ENCODE measurements around the gene SMURF2. TPM values are rescaled to one million over a fixed set of nuclear protein-coding genes. Genes with fewer than 3 reads are reported as not detected.

Gene SMURF2
- 10 to 100 TPM; 27.2 to 48.3 (median 28.6) TPM for total RNA-seq

- peaks cover 0 to 8% of the 10 kb centered on the region in 2 donors for H3K4me1 ChIP-seq
- H3K4me3 ChIP-seq, result peak within 1 kb of the TSS; percentile 75 to 94 (median 79)
- H3K27me3 ChIP-seq, result no peaks in the 10 kb centered on the region
- H3K9me3 ChIP-seq, result no peaks in the 10 kb centered on the region
- TF ChIP-seq CTCF (IDR thresholded peaks at IDR 0.05), result peak in 2 of 3 donors; percentile 19 to 30
- TF ChIP-seq POLR2A (IDR thresholded peaks at IDR 0.05), result peak; percentile 57
- TF ChIP-seq POLR2AphosphoS5 (IDR thresholded peaks at IDR 0.05), result peak; percentile 12 to 82 (median 52)
- intact Hi-C loops (cut with DNase I; ENCODE audit: low total_unique reads), result no loop called here
- no peaks in the 10 kb centered on the region for H3K36me3 ChIP-seq
- H3K27ac ChIP-seq, result peak within 1 kb of the TSS; percentile 97 to 99
- DNase-seq (ENCODE audit: low spot score in 2 of 2), result peak; percentile 70
Observed at GRCh38 chr17:64661976-64662773, at the start of gene SMURF2. Gene SMURF2, minus strand, starts transcription at chr17:64662307. Its CDS starts 427 bp downstream, at chr17:64661880.

- Histone ChIP-seq H3K4me1 (peaks cover 0 to 4% of the 10 kb centered on the region in 2 donors), H3K27ac (no peak overlapping the region)
Observed at GRCh38 chr17:64709481-64709880, 47.4 kb upstream of the SMURF2 start.

GRCh38 chr17:64707050-64707591, 45.0 kb upstream of the SMURF2 start:
- Histone ChIP-seq H3K4me3 (no peak overlapping the region), H3K36me3 (no peaks in the 10 kb centered on the region), H3K9me3 (no peaks in the 10 kb centered on the region), H3K4me1 (peaks cover 0 to 4% of the 10 kb centered on the region in 2 donors), H3K27me3 (no peaks in the 10 kb centered on the region), H3K27ac (peak overlapping the region; percentile 29 to 45)
- TF ChIP-seq POLR2AphosphoS5 (IDR thresholded peaks at IDR 0.05) (peak; percentile 25 to 87 (median 47)), CTCF (IDR thresholded peaks at IDR 0.05) (no peak)
- DNase-seq (ENCODE audit: low spot score in 2 of 2), result peak; percentile 64 to 77
- intact Hi-C loops (cut with DNase I; ENCODE audit: low total_unique reads), result no loop called here

More at GRCh38 chr17:64709481-64709880, 47.4 kb upstream of the SMURF2 start:
- TF ChIP-seq POLR2A (IDR thresholded peaks at IDR 0.05), result no peak
- no peak for TF ChIP-seq CTCF (IDR thresholded peaks at IDR 0.05)
- no peak for TF ChIP-seq POLR2AphosphoS5 (IDR thresholded peaks at IDR 0.05)
- DNase-seq (ENCODE audit: low spot score in 2 of 2), result no peak
- Histone ChIP-seq H3K9me3 (no peaks in the 10 kb centered on the region), H3K27me3 (no peaks in the 10 kb centered on the region), H3K36me3 (no peaks in the 10 kb centered on the region), H3K4me3 (no peak overlapping the region)
- intact Hi-C loops (cut with DNase I; ENCODE audit: low total_unique reads), result no loop called here

GRCh38 chr17:64706224-64707049, 44.3 kb upstream of the SMURF2 start:
- H3K9me3 ChIP-seq, result no peaks in the 10 kb centered on the region
- H3K36me3 ChIP-seq, result no peaks in the 10 kb centered on the region
- peaks cover 0 to 4% of the 10 kb centered on the region in 2 donors for H3K4me1 ChIP-seq
- no peak overlapping the region for H3K4me3 ChIP-seq
- DNase-seq (ENCODE audit: low spot score in 2 of 2), result no peak
- H3K27me3 ChIP-seq, result no peaks in the 10 kb centered on the region
- peak overlapping the region; percentile 29 to 45 for H3K27ac ChIP-seq
- intact Hi-C loops (cut with DNase I; ENCODE audit: low total_unique reads), result no loop called here
- no peak for TF ChIP-seq CTCF (IDR thresholded peaks at IDR 0.05)
- no peak for TF ChIP-seq POLR2A (IDR thresholded peaks at IDR 0.05)
- no peak for TF ChIP-seq POLR2AphosphoS5 (IDR thresholded peaks at IDR 0.05)

Data from breast epithelium (tissue), 4 donors.